GM12878 (cell line): ENCODE measurements around the gene TLCD2. TPM values are rescaled to one million over a fixed set of nuclear protein-coding genes. Genes with fewer than 3 reads are reported as not detected.

ENCODE experiments used
- ATAC-seq: fragments of 200-7000 bp; cut with Tn5 transposase; 3 replicates; pipeline ENCODE4 v1.9.1; 2020; ENCODE audit warnings: mild to moderate bottlenecking, moderate library complexity
- BruUV-seq: library from RNA; stranded (reverse); fragments of 400-500 nt; replicated peaks from 2 replicates; lab custom pipeline; 2021; lab: Mats Ljungman, UMichigan
- CTCF ChIA-PET: fragments of 300-600 bp; sonication (Branson Sonifier 250); formaldehyde crosslinking; extraction: SDS; loops from one replicate; lab custom pipeline; 2021; ENCODE audit warnings: inconsistent platforms; lab: Yijun Ruan, JAX
- POLR2A ChIA-PET: fragments of 350-600 bp; formaldehyde crosslinking; extraction: SDS; loops from one replicate; lab custom pipeline; 2021; ENCODE audit warnings: inconsistent platforms; lab: Charles Lee
- RAD21 ChIA-PET: fragments of 300-600 bp; sonication (Branson Sonifier 250); formaldehyde crosslinking; loops from one replicate; lab custom pipeline; 2023; ENCODE audit warnings: antibody characterized with exemption; ENCODE audit not compliant: unreplicated experiment; lab: Charles Lee
- SMC1A ChIA-PET: fragments of 300-600 bp; sonication (Branson Sonifier 250); formaldehyde crosslinking; loops from one replicate; lab custom pipeline; 2023; ENCODE audit not compliant: unreplicated experiment, uncharacterized antibody; lab: Charles Lee
- DNase-seq: peaks from one replicate; pipeline ENCODE4 v3.0.0-alpha.2; 2011; ENCODE audit warnings: low read depth, low spot score
- FAIRE-seq: peaks from 3 replicates; lab custom pipeline; 2011; peaks lifted over from hg19 to GRCh38; lab: Jason Lieb, UNC
- H2AFZ ChIP-seq: 2 replicates; pipeline ENCODE4 v1.6.0; 2011; ENCODE audit warnings: low read depth, low read length, control low read depth; ENCODE audit not compliant: control insufficient read depth
- H3K27ac ChIP-seq: 2 replicates; pipeline ENCODE4 v1.5.1; 2011; ENCODE audit warnings: control low read depth; ENCODE audit not compliant: control insufficient read depth, insufficient read depth
- H3K27me3 ChIP-seq, 2 experiments: replicated peaks in 1 of 2; 2 replicates each; pipeline versions ENCODE4 v1.6.0 to v1.6.1; 2011; ENCODE audit warnings: low read length in 1 of 2; ENCODE audit not compliant: control insufficient read depth in 2 of 2, insufficient read depth in 2 of 2
- H3K36me3 ChIP-seq, 2 experiments: 2 replicates each; pipeline ENCODE4 v1.5.1; 2011; ENCODE audit warnings: low read length in 1 of 2; ENCODE audit not compliant: control insufficient read depth in 2 of 2, insufficient read depth in 2 of 2
- H3K4me1 ChIP-seq: 2 replicates; pipeline ENCODE4 v1.6.1; 2011; ENCODE audit warnings: mild to moderate bottlenecking, low read length, moderate library complexity, mixed read lengths; ENCODE audit not compliant: control insufficient read depth, insufficient read depth
- H3K4me2 ChIP-seq: 2 replicates; pipeline ENCODE4 v1.6.0; 2011; ENCODE audit warnings: control low read depth; ENCODE audit not compliant: control insufficient read depth, insufficient read depth
- H3K4me3 ChIP-seq: fragments of 200-600 bp; sonication (generic); 2 replicates; pipeline ENCODE4 v1.5.1; 2016
- H3K79me2 ChIP-seq: 2 replicates; pipeline ENCODE4 v1.6.0; 2011; ENCODE audit warnings: low read length; ENCODE audit not compliant: control insufficient read depth, insufficient read depth
- H3K9ac ChIP-seq: 2 replicates; pipeline ENCODE4 v1.8.0; 2011; ENCODE audit warnings: low read length, control low read depth, mixed read lengths; ENCODE audit not compliant: control insufficient read depth, insufficient read depth
- H3K9me3 ChIP-seq: replicated peaks from 3 replicates; pipeline ENCODE4 v1.5.1; 2011; ENCODE audit warnings: mild to moderate bottlenecking, low read length; ENCODE audit not compliant: control insufficient read depth, insufficient read depth
- H4K20me1 ChIP-seq: 2 replicates; pipeline ENCODE4 v1.6.0; 2011; ENCODE audit not compliant: control insufficient read depth, insufficient read depth
- ELK1 ChIP-seq: IDR thresholded peaks from 2 replicates; pipeline ENCODE4 v1.6.1; 2012; ENCODE audit warnings: low read depth, low read length, improper control_type of control experiment
- POLR2A ChIP-seq: IDR thresholded peaks from 2 replicates; pipeline ENCODE4 v1.6.1; 2011; ENCODE audit warnings: low read depth, mild to moderate bottlenecking, low read length
- WGBS: methylation state at CpG from one replicate; pipeline ENCODE4 v1.1.6; 2016; ENCODE audit warnings: low lambda C conversion rate; ENCODE audit not compliant: insufficient replicate concordance, insufficient coverage; ENCODE audit errors: missing lambda C conversion rate; 5-methylcytosine and 5-hydroxymethylcytosine counted together
- in situ Hi-C: fragments of 300-500 bp; cut with MboI; formaldehyde crosslinking; loops from 9 replicates; pipeline ENCODE4 v1.14.3; 2018; ENCODE audit warnings: mixed read lengths
- intact Hi-C: fragments of 100-400 bp; cut with micrococcal nuclease; formaldehyde crosslinking; loops from one replicate; pipeline ENCODE4 v1.14.2; 2022; ENCODE audit not compliant: unreplicated experiment
- polyA plus RNA-seq, 11 experiments: library from polyadenylated mRNA; depleted of rRNA in 4 of 11; unstranded in 6 of 11; stranded (reverse) in 5 of 11; fragments of >200 nt; fragmentation: Nextera tagmentation in 4 of 11; fragmentation: Illumina TruSeq in 1 of 11; extraction: Ambion mirVana in 4 of 11; extraction: Trizol in 1 of 11; gene quantifications; 1 replicate in 1 of 11; 2 replicates in 10 of 11; pipeline versions ENCODE4 v1.2.1 to v1.2.3, GENCODE V29; 2011 to 2016; ENCODE audit warnings: inconsistent platforms in 2 of 11, missing spikeins in 2 of 11, low read depth in 1 of 11
- total RNA-seq, 4 experiments: library from RNA; depleted of rRNA in 3 of 4; stranded (reverse); fragments of >200 nt in 3 of 4; fragmentation: Illumina TruSeq in 1 of 4; extraction: Trizol in 1 of 4; gene quantifications; 2 replicates each; pipeline versions ENCODE4 v1.2.1 to v1.2.3, GENCODE V29; 2013 to 2021

The TLCD2 gene
- total and polyA plus RNA-seq, 10 of the 15 experiments (the other 5 are each of a cell fraction or from before 2014, with no cell fraction given): 0.02 to 0.15 (median 0.05) TPM; not detected in 2

GRCh38 chr17:1737531-1738291 lies 27.5 kb upstream of the TLCD2 start:
- Histone ChIP-seq H3K4me3 (no peak overlapping the region), H3K4me2 (no peak overlapping the region), H3K27me3 (no peaks in the 10 kb centered on the region), H3K36me3 (no peaks in the 10 kb centered on the region; a peak in 1 of 4 replicates), H2AFZ (no peak overlapping the region), H3K27ac (no peak overlapping the region), H4K20me1 (no peaks in the 10 kb centered on the region), H3K9ac (no peak overlapping the region), H3K9me3 (no peaks in the 10 kb centered on the region), H3K4me1 (peaks cover 22% of the 10 kb centered on the region), H3K79me2 (no peaks in the 10 kb centered on the region)
- ChIA-PET CTCF (interaction anchor here (0.8 to 1.0 kb wide), 2 partner anchors 46 to 130 kb away, joined by 3 read pairs; no protein-coding TSS in a partner anchor), POLR2A (interaction anchor here (0.6 to 2.7 kb wide), 3 partner anchors 21 to 70 kb away, joined by 3 to 13 read pairs (median 5); no protein-coding TSS in a partner anchor), RAD21 (interaction anchor here (1.8 to 2.2 kb wide), 2 partner anchors 16 to 97 kb away, joined by 8 to 24 read pairs; partner anchors contain the start of gene WDR81), SMC1A (interaction anchor here (1.2 to 2.0 kb wide), 4 partner anchors 14 to 21 kb away, joined by 3 to 5 read pairs (median 4); partner anchors contain the start of gene WDR81)
- in situ Hi-C loops (no loop called here), intact Hi-C loops (no loop called here)
- ATAC-seq (no peak), DNase-seq (no peak), FAIRE-seq (no peak)
- WGBS: 90% methylated on average over 20 of the region's 21 CpGs
- TF ChIP-seq POLR2A: peak; percentile 40; the same call in 1 of the 2 replicates
- no peak for TF ChIP-seq ELK1
- BruUV-seq: TSS peak; percentile 53
